WTC11 (cell line): ENCODE results near the gene SFMBT1. TPM values are rescaled to one million over a fixed set of nuclear protein-coding genes. Genes with fewer than 3 reads are reported as not detected.

ENCODE experiments used
- ATAC-seq: fragments of 200-7000 bp; cut with Tn5 transposase; 2 replicates; pipeline ENCODE4 v1.10.0; 2021; ENCODE audit warnings: mild to moderate bottlenecking, moderate library complexity
- CTCF ChIA-PET: fragments of 300-600 bp; sonication (Branson Sonifier 250); formaldehyde crosslinking; loops from one replicate; lab custom pipeline; 2021; ENCODE audit warnings: antibody characterized with exemption; lab: Charles Lee
- POLR2A ChIA-PET: fragments of 350-600 bp; sonication (Branson Sonifier 250); formaldehyde crosslinking; loops from one replicate; lab custom pipeline; 2021; ENCODE audit warnings: antibody characterized with exemption; lab: Charles Lee
- DNase-seq: peaks from one replicate; pipeline ENCODE4 v3.0.0; 2021; ENCODE audit warnings: low spot score
- H3K27ac Mint-ChIP-seq: 2 replicates; pipeline ENCODE4 v1.8.0; 2021; ENCODE audit warnings: mixed read lengths
- H3K27me3 Mint-ChIP-seq: 2 replicates; pipeline ENCODE4 v1.8.0; 2021; ENCODE audit warnings: low read depth, mild to moderate bottlenecking, moderate library complexity, mixed read lengths
- H3K36me3 Mint-ChIP-seq: 2 replicates; pipeline ENCODE4 v1.8.0; 2021; ENCODE audit warnings: mixed read lengths
- H3K4me1 Mint-ChIP-seq: 2 replicates; pipeline ENCODE4 v1.8.0; 2022; ENCODE audit warnings: mixed read lengths
- H3K4me3 Mint-ChIP-seq: 2 replicates; pipeline ENCODE4 v1.8.0; 2021; ENCODE audit warnings: mild to moderate bottlenecking, moderate library complexity, mixed read lengths
- H3K9me3 Mint-ChIP-seq: 2 replicates; pipeline ENCODE4 v1.8.0; 2021; ENCODE audit warnings: mixed read lengths
- AR ChIP-seq: fragments of 250-450 bp; sonication (Bioruptor Pico); IDR thresholded peaks from 2 replicates; pipeline ENCODE4 v1.9.0; 2021; ENCODE audit warnings: mild to moderate bottlenecking
- ATF2 ChIP-seq: sonication (generic); formaldehyde crosslinking; IDR thresholded peaks from 2 replicates; pipeline ENCODE4 v1.8.1; 2022; ENCODE audit warnings: low read depth, missing genetic modification reagents, borderline replicate concordance
- ATF6 ChIP-seq: sonication (generic); formaldehyde crosslinking; IDR thresholded peaks from 2 replicates; pipeline ENCODE4 v1.8.1; 2023; ENCODE audit warnings: mild to moderate bottlenecking, missing genetic modification reagents
- FOXJ3 ChIP-seq: sonication (generic); formaldehyde crosslinking; IDR thresholded peaks from 2 replicates; pipeline ENCODE4 v1.9.0; 2021; ENCODE audit warnings: missing genetic modification reagents, mild to moderate bottlenecking, borderline replicate concordance
- GRHL2 ChIP-seq: fragments of 250-450 bp; sonication (Bioruptor Pico); IDR thresholded peaks from 2 replicates; pipeline ENCODE4 v1.8.0; 2022; ENCODE audit warnings: mild to moderate bottlenecking, moderate library complexity; ENCODE audit not compliant: insufficient replicate concordance, severe bottlenecking
- MAX ChIP-seq: sonication (generic); formaldehyde crosslinking; IDR thresholded peaks from 2 replicates; pipeline ENCODE4 v1.8.0; 2022; ENCODE audit warnings: mild to moderate bottlenecking, missing genetic modification reagents
- MLX ChIP-seq: sonication (generic); formaldehyde crosslinking; IDR thresholded peaks from 2 replicates; pipeline ENCODE4 v1.8.1; 2023; ENCODE audit warnings: mild to moderate bottlenecking, missing genetic modification reagents, moderate library complexity
- NFYB ChIP-seq: sonication (generic); formaldehyde crosslinking; conservative IDR thresholded peaks from 2 replicates; pipeline ENCODE4 v1.8.0; 2022; ENCODE audit warnings: low read depth, missing genetic modification reagents
- PRRX2 ChIP-seq: fragments of 250-450 bp; sonication (Bioruptor Pico); IDR thresholded peaks from 2 replicates; pipeline ENCODE4 v1.8.0; 2021; ENCODE audit warnings: mild to moderate bottlenecking
- RORB ChIP-seq: fragments of 250-450 bp; sonication (Bioruptor Pico); IDR thresholded peaks from 2 replicates; pipeline ENCODE4 v1.9.0; 2021; ENCODE audit warnings: mild to moderate bottlenecking
- SMAD4 ChIP-seq: sonication (generic); formaldehyde crosslinking; IDR thresholded peaks from 2 replicates; pipeline ENCODE4 v1.8.0; 2022; ENCODE audit warnings: mild to moderate bottlenecking, missing genetic modification reagents
- SP1 ChIP-seq: sonication (generic); formaldehyde crosslinking; conservative IDR thresholded peaks from 2 replicates; pipeline ENCODE4 v1.8.1; 2022; ENCODE audit warnings: missing genetic modification reagents
- TEAD1 ChIP-seq: sonication (generic); formaldehyde crosslinking; IDR thresholded peaks from 2 replicates; pipeline ENCODE4 v1.8.0; 2022; ENCODE audit warnings: mild to moderate bottlenecking, missing genetic modification reagents
- USF2 ChIP-seq: sonication (generic); formaldehyde crosslinking; IDR thresholded peaks from 2 replicates; pipeline ENCODE4 v1.8.1; 2023; ENCODE audit warnings: mild to moderate bottlenecking, missing genetic modification reagents, moderate library complexity
- ZBTB21 ChIP-seq: sonication (generic); formaldehyde crosslinking; IDR thresholded peaks from 2 replicates; pipeline ENCODE4 v1.8.1; 2023; ENCODE audit warnings: mild to moderate bottlenecking, missing genetic modification reagents, borderline replicate concordance
- ZMAT4 ChIP-seq: fragments of 250-450 bp; sonication (Bioruptor Pico); IDR thresholded peaks from 2 replicates; pipeline ENCODE4 v1.9.0; 2021; ENCODE audit warnings: mild to moderate bottlenecking
- ZNF138 ChIP-seq: sonication (generic); formaldehyde crosslinking; conservative IDR thresholded peaks from 2 replicates; pipeline ENCODE4 v1.8.1; 2022; ENCODE audit warnings: mild to moderate bottlenecking, moderate library complexity, missing genetic modification reagents
- ZNF425 ChIP-seq: fragments of 250-450 bp; sonication (Bioruptor Pico); conservative IDR thresholded peaks from 2 replicates; pipeline ENCODE4 v1.9.0; 2021; ENCODE audit warnings: mild to moderate bottlenecking
- ZNF512 ChIP-seq: sonication (generic); formaldehyde crosslinking; IDR thresholded peaks from 2 replicates; pipeline ENCODE4 v1.8.1; 2022; ENCODE audit warnings: missing genetic modification reagents, borderline replicate concordance
- total RNA-seq: library from RNA; stranded (reverse); gene quantifications from 3 replicates; pipeline ENCODE4 v1.2.3, GENCODE V29; 2021

Gene SFMBT1
- total RNA-seq, 1 experiment from 2014 or later, result 20.9 TPM

- TF ChIP-seq MLX (CRISPR knock-in tag) (no peak), GRHL2 (no peak), AR (no peak)
Measured at GRCh38 chr3:52859686-52860423, 186.0 kb downstream of the SFMBT1 start (continued).

GRCh38 chr3:52857864-52858263 lies 188.0 kb downstream of the SFMBT1 start:
- CTCF ChIA-PET, result no interaction called here

More at GRCh38 chr3:52857864-52858263, 188.0 kb downstream of the SFMBT1 start:
- POLR2A ChIA-PET, result no interaction called here
- no peak for ATAC-seq
- no peak overlapping the region for H3K4me3 Mint-ChIP-seq
- no peaks in the 10 kb centered on the region for H3K4me1 Mint-ChIP-seq
- no peak for DNase-seq
- H3K36me3 Mint-ChIP-seq, result peaks cover 6% of the 10 kb centered on the region
- no peak for TF ChIP-seq TEAD1 (CRISPR knock-in tag)
- TF ChIP-seq ZNF138 (CRISPR knock-in tag), result no peak
- no peak for TF ChIP-seq ZNF512 (CRISPR knock-in tag)
- TF ChIP-seq ZMAT4, result no peak
- no peak for TF ChIP-seq NFYB
- TF ChIP-seq PRRX2 (CRISPR knock-in tag), result no peak
- TF ChIP-seq RORB (CRISPR knock-in tag), result no peak
- TF ChIP-seq FOXJ3 (CRISPR knock-in tag), result no peak
- TF ChIP-seq ATF6 (CRISPR knock-in tag), result no peak
- TF ChIP-seq SP1 (CRISPR knock-in tag), result no peak
- TF ChIP-seq MAX (CRISPR knock-in tag), result no peak
- TF ChIP-seq ZBTB21 (CRISPR knock-in tag), result no peak
- TF ChIP-seq ZNF425 (CRISPR knock-in tag), result no peak
- no peak for TF ChIP-seq ATF2
- no peak for TF ChIP-seq SMAD4
- no peak for TF ChIP-seq USF2 (CRISPR knock-in tag)
- no peak overlapping the region for H3K27ac Mint-ChIP-seq
- no peaks in the 10 kb centered on the region for H3K27me3 Mint-ChIP-seq
- peaks cover 3% of the 10 kb centered on the region; the same call in 1 of the 2 replicates for H3K9me3 Mint-ChIP-seq
